Bone marrow (tissue), 2 donors: ENCODE measurements around the gene UBQLN4.
A peak's percentile ranks its signal among the peaks of the same experiment; 100 is the strongest.
"Not testable (repeated sequence)": the region's sequence is repeated elsewhere in the genome, so short reads cannot be mapped to it uniquely, and the experiment has no call there.

Experiments
- DNase-seq, 2 donors: peaks; one replicate each; lab custom pipeline; 2025; lab: John Stamatoyannopoulos, UW

UBQLN4 gene

DNA sequence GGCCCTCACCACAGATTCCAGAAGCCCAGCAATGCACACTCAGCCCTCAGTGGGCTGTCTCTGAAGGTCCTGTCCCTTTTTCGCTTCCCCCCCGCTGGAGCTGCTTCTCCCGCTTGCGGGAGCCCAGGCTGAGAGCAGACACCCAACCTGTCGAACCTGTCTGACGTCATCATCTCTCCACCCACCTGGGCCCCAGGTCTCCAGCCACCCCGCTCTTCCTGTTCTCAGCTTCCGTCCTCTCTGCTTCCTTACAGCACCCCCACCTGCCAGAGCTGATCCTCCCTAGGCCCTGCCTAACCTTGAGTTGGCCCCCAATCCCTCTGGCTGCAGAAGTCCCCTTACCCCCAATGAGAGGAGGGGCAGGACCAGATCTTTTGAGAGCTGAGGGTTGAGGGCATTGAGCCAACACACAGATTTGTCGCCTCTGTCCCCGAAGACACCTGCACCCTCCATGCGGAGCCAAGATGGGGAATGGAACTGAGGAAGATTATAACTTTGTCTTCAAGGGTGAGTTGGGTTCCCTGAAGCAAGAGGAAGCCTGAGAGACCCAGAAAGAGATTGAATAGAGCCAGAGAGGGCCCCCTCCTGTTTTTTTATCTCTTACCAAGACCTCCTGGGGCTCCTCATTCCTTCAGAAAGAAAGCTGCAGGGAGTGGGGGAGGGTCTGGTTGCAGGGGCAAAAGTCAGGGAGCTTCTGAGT, 7.5 kb upstream of the UBQLN4 start, which contains the start of gene RAB25:
Gene RAB25, plus strand, starts transcription at position 224 of the 700 bp plus-strand sequence. Its CDS starts 241 bp downstream, at position 465.
- DNase-seq, result no peak

DNA sequence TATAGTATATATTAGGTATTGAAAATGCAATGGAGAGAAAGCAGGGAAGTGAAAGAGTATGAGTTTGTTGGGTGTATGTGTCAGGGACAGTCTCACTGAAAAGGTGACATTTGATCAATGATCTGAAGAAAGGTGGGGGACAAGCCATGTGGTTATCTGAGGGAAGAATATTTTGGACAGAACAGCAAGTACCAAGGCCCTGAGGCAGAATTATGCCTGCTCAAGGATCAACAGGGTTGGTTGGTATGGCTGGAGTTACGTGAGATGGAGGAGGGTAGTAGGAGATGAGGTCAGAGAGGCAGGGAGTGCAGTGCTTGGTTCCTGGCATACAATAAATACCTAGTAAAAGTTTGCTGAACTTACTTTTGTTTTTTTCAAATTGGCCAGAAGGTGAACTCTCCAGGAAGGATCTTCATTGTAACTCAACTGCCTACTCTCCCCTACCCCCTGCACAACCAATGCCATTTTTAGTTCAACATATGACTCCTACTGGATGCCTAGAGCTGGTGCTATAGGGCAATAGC, 2.8 kb upstream of the UBQLN4 start:
- DNase-seq, result no peak

DNA sequence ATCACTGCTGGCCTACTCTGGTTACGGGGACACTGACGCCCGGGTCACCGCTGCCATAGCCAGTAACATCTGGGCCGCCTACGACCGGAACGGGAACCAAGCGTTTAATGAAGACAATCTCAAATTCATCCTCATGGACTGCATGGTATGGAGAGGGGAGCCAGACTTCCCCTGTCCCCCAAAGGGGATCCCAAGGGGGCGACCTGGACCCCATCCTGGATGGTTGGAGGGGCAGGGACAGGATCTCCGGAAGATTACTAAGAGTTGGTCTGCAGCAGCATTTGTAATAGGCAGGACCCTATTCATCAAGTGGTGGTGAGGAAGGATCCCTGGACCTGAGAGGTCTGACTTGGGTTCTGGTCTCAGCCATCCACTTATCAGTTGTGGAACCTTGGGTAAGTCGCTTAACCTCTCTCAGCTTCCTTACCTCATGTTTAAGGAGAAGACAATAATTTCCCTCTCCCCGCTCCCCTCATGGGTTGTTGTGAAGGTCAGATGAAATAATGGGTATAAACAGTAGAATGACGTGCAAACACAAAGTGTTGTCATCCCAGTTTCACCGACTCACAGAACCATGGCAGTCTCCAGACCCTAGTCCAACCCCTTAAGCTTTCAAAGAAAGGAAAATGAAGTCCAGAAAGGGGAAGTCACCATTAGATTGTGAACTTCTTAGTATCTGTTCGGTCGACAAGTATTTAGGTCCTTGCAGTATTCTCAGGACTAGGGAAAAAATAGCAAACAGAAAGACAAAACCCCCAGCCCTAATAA, 1.9 kb upstream of the UBQLN4 start:
- DNase-seq, result peak in 1 of 2 donors; percentile 51

DNA sequence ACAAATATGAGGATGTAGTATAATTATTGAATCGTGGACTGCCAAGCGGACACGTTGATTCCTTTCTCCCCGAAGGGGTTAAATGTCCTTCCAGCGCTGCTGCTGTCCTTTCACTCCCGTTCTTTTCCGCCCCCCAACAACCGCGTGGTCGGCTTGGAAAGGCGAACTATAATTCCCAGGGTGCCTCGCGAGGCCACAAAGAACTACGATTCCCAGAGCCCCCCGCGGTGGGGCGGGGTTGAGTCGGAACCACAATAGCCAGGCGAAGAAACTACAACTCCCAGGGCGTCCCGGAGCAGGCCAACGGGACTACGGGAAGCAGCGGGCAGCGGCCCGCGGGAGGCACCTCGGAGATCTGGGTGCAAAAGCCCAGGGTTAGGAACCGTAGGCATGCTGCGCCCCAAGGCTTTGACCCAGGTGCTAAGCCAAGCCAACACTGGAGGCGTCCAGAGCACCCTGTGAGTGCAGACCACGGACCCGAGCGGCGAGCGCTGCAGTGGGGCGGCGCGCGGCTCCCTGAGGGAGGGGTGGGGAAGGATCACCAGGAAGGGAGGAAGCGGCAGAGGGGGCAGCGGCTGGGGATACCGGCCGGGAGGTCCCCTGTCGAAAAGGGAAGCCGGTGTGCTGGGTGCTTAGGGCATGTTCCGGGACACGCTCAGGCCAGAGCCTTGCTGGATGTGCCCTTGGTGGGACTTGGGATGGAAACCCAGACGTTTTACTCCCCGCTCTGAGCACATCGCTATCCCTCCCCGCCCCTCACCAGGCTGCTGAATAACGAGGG, 1.1 kb upstream of the UBQLN4 start, which contains the start of gene LAMTOR2:
Gene LAMTOR2, plus strand, starts transcription at position 283 of the 781 bp plus-strand sequence. Its CDS starts 108 bp downstream, at position 391.
- peak; percentile 84 to 95 for DNase-seq

DNA sequence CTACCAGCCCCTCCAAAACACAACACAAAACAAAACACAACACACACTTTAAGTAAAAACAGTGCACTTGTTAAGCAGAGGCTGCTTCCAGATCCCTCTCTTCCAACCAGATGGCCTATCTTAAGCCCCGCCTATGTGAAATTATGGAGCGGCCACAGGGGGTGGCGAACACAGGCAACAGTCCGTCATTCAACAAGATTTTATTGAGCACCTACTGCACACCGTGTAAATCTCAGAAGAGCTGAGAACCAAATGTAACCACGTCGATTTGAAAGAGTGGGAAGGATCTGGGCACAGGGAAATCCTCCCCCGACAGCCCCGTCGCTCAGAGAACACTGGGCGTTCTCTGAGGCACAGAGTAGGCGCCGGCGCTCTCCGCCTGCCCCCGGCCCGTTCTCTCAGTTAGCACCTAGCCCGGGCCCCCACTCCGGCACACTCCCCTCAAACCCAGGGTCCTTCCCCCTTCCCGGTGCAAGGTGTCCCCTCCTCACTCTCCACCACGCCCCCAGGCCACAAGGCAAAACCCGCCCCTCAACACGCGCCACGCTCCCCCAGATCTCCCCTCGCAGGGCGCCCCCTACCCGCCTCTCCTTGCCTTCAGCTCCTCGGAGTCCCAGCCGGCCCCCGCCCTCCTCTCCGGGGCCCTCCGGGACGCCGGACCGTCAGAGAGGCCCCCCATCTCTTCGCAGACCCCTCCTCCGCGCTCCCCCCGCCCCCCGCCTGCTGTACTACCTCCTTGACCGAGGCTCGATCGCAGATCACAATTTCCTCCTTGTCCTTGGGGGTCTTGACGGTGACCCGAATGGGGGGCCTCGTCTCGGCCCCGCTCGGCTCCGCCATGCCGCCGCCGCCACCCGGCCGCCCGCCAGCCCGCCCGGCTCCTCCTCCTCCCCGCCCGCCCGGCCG, 483 bp downstream of the UBQLN4 start:
- peak; percentile 45 to 53 for DNase-seq

DNA sequence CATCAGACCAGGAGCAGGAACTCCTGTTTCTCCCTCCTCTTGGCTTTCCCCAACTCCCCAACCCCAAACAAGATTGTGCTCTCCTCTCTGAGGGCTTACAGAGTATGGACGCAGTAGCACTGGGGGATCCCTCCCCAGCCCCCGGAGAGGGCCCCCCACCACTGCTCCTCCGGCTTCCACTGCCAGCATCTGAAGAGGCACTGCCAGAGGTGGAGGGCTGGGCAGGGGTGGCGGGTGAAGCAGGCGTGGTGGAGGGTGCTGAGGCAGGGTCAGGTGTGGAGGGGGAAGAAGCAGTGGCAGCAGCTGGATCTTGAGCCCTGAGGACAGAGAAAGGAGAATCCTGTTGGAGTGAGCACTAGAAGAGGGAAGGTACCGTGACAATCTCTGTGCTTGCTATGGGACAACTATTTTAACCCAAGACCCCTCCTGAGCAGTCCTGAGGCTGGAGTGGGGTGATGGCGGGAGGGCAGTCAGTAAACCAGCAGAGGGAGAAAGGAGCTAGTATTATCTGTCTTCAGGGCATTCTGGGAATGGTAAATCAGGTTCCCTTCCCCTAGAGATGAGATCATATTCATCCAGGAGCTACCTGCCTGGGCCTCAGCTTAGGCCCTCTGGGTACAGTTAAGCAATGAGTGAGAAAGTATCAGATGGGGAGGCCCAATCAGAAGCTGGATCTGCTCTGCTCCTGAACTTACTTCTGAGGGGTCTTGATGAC, 2.4 kb downstream of the UBQLN4 start:
- DNase-seq, result no peak

DNA sequence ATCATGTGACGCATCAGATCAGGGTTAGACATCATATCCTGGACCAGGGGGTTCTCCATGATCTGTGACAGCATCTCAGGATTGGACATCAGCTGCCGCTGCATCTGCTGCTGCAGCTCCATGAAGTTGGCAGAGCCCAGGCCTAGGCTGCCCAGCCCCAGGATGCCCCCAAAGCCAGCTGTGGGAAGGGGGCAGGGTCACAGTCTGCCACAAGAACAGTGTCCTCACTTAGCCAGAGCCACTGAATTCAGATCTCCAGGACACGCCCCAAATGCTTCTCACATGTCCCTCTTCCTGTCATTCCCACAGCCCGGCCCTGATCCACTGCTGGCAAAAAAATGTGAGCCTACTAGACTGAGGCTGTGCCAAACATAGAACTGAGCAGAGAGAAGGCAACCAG, 3.2 kb downstream of the UBQLN4 start:
- no peak for DNase-seq

DNA sequence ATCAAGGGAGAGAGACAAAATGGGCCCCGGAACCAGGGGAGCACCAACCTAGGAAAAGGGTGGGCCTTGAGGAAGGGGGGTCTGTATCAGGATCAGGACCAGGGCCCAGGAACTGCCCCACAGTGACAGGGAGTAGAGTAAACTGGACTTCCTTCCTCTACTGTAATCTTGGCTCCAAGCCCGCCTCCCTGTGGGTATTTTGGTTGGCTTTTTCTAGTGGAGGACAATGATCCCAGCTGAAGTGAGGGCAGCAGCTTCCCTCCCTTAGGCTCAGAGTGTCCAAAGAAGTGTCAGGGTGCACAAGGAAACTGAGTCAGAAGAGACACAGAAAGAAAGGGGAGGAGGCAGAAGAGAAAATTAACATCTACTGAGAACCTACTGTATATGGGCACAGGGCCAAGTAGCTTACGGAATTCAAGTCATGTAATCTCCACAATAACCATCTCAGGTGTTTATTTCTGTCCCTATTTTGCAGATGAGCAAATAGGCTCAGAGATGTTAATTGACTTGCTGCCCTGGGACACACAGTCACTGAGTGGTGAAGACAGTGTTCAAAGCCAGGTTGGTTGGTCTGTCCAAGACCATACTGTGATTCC, 4.8 kb downstream of the UBQLN4 start:
- no peak for DNase-seq

DNA sequence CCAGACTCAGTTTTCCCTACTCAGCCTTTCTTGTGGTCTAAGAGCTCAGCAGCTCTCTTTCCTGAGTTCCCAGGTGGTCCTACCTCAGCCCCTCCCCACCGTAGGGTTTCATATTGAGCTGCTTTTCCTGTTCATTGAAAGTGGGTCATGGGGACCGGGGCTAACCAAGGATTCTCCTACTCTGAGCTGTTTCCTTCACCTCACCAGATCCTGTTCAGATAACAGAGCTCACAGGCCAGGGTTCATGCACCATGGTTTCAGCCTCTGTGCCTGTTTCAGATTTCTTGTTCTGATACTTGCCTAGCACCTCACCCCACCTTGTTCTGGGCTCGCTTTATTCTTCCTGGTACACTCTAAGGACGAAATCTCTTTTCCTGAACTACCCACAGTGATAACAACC, 8.5 kb downstream of the UBQLN4 start:
- no peak for DNase-seq

DNA sequence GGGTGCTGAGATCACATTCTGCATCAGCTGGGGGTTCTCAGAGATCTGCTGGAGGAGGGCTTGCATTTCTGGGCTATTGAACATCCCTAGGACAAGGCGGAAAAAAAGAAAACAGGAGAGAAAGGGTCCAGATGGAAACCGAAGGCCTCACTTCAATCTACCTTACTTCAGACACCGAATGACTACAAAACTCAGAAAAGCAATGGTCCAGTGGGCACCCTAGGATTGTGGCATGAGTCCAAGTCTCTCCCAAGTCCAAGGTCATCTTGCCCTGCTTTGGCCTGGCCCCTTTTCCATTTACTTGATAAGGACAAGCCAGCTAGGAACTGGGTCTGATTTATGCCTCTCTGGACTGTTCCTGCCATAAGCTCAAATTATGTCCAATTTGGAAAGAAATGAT, 10.8 kb downstream of the UBQLN4 start:
- DNase-seq, result no peak

DNA sequence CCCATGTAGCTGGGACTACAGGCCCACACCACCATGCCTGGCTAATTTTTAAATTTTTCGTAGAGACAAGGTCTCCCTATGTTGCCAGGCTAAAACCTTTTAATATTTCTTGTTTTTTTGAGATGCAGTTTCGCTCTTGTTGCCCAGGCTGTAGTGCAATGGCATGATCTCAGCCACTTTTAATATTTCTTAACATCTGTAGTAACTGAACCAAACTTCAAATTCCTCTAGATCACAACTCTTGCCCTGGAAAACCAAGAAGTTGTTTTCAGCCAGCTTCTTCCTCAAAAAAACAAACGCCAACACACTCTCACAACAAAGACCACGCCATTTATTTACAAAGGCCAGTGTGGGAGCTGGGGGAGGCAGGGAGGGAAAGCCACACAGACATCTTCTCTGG, 18.6 kb downstream of the UBQLN4 start:
- not testable (repeated sequence) for DNase-seq

DNA sequence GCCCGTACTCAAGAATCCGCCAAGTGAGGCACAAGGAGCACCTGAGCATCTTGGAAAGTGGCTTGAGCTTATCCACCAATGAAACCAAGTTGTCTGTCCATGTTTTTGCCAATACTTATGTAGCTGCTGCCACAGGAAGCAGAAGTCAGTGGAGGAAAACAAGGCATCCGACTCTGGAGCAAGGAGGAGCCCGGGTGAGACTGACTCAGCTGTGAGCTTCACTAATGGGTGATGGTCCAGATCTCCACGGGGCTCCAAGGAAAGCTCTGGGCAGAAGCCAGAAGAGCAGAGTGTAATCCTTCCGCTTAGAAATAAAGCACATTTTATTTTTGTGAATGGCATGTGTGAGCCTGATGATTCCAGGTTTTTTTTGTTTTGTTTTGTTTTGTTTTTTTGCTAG, 20.6 kb downstream of the UBQLN4 start:
- DNase-seq, result no peak

DNA sequence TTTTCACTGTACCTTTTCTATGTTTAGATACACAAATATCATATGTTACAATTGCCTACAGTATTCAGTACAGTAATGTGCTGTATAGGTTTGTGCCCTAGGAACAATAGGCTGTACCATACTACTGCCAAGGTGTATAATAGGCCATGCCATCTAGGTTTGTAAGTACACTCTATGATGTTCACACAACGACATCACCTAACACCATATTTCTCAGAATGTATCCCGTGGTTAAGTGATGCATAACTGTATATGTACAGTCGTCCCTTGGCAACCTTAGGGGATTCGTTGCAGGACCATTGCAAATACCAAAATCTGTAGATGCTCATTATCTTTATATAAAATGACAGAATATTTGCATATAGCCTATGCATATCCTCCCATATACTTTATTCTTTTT, 27.0 kb downstream of the UBQLN4 start:
- no peak for DNase-seq

DNA sequence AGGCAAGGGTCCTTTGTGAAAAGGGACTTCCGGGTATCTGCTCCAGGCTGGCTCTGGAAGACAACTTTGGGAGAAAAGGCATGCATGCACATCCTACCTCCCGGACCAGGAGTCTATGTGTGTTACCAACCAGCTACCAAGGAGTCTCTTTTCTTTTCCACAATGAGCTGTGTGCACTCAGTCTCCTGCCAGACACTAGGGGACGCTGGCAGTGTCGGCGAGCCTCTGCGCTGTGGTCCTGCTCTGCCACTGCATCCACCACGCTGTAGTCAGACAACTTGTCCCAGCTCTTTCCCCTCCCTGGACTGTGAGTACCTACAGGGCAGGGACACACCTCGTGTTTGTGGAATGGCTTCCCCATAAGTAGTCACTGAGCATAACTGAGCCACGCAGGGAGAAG, 27.7 kb downstream of the UBQLN4 start:
- DNase-seq, result no peak

DNA sequence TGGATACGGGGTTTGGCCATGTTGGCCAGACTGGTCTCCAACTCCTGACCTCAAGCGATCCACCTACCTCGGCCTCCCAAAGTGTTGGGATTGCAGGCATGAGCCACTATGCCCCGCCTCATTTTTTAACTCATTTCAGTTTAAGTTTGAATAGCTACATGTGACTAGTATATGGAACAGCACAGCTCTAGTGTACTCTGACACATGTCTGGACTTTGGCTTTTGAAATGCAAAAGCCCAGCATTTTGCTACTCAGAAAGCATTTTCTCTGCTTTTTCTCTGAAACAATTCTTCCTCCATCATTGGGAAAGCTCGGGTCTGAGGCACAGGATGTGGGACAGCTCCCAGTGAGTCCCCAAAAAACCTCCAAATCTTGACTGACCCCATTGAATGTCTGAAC, 28.8 kb downstream of the UBQLN4 start:
- no peak for DNase-seq

DNA sequence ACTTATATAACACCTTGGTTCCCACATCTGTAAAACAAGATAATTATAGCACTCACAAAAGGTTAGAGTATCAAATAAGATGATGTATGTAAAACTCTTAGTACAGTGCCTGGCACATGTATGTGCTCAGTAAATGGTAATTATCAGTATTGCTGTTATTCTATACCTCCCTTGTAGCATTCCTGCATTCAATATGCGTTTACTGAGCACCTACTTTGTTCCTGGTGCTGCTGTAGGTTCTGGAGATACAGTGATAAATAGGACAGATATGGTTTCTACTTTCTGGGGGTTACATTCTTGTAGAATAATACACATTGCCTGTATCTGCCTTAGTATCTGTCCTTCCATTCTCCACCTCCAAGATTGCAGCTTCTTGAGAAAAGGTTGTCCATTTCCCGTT, 31.6 kb downstream of the UBQLN4 start:
- DNase-seq, result no peak

DNA sequence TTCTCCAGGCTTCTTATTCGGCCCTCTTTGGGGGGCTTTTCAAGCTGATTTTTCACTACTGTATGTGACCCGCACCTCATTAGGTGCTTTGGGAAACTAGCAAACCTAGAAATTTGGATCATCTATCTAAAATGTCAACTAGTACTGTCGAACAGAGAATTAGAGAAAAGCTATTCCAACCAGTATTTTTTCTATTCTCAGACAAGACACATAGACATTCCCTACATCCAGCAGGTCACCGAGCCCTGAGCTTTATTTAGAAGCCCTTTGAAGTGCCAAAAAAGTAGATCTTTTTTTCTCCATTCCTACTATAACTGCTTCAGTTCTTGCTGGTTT, 32.5 kb downstream of the UBQLN4 start:
- no peak for DNase-seq

DNA sequence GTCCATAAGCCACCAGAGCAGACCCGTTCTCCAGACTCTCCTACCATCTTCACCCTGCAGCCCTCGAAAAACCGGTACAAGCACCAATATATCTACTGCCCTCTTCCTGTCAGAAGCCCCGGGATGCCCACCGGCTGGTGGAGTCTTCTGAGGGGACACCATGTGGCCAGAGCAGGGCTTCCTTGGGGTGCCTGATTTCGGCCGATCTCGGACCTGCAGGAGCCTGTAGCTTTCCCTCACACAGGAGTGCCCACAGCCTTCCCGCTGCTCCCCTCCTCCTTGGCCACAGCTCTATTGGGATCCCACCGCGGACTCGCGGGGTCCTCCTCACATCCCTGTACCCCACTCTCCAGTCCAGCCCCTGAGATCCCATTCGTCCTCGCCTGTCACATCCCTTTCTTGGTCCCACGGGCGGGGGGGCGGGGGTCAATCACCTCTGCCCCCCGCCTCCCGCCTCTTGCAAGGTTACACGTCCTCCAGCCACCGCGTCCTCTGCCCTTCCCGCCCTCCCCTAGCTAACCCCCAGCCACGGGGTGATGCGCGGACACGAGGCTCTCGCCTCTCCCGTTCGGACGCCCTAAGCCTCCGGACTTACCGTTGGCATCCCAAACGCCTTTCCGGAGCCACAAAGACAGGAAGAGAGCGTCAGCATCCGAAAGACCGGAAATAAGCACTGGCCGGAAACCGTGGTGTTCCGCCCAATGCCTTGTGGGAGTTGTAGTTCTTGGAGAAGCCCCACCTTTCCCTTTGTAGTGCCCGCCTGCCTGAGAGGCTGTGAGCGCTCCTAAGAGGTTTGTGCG, 33.1 kb downstream of the UBQLN4 start, which contains the start of gene SSR2:
Gene SSR2, minus strand, starts transcription at position 659 of the 800 bp plus-strand sequence. CDS start 784 bp downstream, outside the sequence.
- DNase-seq, result peak; percentile 41 to 46

DNA sequence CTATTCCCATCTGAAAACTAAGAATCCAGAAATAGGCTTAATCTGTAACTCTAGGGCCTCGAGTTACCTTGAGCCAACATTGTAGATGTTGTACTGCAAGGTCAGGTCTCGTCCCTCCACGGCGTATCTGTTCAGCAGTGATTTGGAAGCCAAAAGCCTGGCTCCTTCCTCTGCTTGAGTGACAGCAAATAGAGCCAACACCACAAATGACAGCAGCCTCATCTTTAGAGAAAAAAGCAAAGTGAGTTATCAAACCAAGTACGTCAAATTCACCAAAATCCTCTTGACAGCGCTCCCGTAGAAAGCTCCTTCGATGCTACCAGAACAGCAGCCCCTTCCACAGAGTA, 33.7 kb downstream of the UBQLN4 start:
- no peak for DNase-seq
